GM15510 (cell line): Measurements from ENCODE around the gene HPDL.

Experiments
- POLR2A ChIP-seq: IDR thresholded peaks from 3 replicates; pipeline ENCODE4 v1.6.1; 2011; ENCODE audit warnings: borderline replicate concordance; ENCODE audit not compliant: insufficient read length; ENCODE audit errors: extremely low read depth

Gene HPDL

DNA sequence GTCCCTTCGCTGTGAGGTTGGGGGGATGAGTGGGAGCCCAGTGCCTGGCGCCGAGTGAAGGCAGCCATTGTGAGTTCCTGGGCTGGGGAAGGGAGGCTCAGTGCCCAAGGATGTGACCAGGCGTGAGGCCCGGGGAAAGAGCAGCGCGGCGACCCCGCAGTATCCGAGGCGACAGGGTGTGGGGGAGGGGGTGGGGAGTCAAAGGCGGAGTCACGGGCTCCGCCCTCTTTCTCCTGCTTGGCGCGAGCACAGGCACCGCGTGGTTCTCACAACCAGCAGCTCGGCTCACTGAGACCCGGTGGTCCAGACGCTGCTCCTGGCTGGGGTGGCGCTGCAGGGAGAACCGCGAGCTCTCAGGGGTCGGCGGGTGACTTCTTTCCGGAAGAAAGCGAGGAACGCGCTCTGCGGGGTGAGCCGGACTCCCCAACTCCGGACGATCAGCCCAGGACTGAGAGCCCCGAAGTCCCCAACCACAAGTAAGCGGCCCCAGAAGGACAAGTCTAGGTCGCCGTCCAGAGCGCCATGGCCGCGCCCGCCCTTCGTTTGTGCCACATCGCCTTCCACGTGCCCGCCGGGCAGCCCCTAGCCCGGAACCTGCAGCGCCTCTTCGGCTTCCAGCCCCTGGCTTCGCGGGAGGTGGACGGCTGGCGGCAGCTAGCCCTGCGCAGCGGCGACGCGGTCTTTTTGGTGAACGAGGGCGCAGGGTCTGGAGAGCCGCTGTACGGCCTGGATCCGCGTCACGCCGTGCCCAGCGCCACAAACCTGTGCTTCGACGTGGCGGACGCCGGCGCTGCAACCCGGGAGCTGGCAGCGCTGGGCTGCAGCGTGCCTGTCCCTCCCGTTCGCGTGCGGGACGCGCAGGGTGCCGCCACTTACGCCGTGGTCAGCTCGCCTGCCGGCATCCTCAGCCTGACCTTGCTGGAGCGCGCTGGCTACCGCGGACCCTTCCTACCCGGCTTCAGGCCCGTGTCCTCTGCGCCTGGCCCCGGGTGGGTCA is at the start of gene HPDL:
TSS of gene HPDL (plus strand) at position 269 of the 997 bp plus-strand sequence. CDS start at position 523, 254 bp downstream.
- peak; percentile 80 for TF ChIP-seq POLR2A

DNA sequence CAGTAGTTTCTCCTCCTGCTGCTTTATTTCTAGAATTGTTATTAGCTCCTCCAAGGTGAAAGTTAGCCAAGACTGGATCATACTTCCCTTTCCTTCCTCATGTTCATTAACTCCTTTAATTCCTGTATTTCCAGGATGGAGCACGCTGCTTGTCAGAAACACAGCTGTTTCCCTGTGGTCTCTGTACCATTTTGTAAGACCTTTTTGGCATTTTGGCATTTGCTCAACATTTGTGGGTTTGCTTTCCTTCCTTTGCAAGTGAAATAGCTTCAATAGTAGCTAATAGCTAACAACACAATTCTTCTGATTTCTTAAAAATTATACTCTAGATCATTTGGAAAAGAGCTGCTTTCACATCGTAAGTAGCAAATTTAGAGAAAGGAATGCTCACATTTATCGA is 44.3 kb upstream of the HPDL start:
- no peak for TF ChIP-seq POLR2A

DNA sequence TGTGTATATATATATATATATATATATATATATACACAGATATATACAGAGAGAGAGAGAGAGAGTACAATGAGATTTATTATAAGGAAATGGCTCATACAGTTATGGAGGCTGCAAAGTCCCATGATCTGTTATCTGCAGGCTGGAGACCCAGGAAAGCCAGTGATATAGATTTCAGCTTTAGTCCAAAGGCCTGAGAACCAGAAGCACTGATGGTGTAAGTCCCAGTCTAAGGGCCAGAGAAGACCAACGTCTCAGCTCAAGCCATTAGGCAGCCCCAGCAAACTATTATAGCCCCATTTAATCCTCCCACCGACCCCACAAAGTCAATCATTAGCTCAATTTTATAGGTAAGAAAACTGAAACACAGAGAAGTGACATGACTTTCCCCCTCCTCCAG is 35.0 kb upstream of the HPDL start:
- no peak for TF ChIP-seq POLR2A

DNA sequence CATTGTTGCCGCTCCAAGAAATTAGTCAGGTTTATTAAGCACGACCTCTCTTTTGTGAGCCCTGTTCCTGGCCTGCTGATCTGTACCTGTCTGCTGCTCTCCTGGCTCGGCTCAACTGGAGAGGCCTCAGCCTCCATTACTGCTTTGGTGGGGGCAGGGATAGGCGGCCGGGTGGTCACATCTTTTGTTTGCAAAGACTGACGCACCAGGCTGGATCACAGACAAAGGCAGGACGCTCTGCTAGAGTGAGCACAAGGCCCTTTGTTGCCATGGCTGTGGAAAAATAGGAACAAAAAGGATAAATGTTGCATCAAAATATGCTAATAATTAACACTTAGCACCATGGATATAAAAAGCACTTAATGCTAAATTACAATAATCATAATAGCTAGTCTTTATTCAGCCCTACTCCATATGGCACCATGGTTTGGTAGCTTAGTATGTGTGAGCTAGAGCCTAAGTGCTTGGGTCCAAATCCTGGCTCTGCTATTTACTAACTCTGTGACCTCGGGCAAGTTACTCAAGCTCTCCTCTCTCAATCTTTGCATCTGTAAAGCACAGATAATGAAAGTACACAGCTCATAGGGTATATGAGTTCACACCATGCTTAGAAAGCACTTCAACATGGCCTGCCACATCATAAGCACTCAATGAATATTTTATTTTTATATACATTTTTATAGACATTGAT is 28.9 kb upstream of the HPDL start:
- TF ChIP-seq POLR2A, result no peak

DNA sequence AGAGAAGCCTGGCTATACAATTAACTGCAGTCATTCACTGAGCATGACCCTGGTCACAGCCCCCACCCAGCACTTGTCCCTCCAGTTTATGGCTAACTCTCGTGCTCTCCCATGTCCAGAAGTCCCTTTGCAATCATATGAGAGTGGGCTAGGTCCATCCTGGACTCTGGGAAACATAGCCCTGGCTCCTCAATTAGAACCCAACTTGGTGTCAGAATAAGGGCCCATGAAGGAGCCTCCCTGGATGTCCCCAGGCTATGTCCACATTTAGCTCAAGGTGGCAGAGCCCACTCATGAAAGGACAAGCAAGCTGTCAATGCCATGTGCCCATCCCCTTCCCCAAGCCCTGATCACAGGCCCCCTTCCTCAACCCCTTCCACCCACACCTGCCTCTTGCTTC is 27.4 kb upstream of the HPDL start:
- TF ChIP-seq POLR2A, result no peak

DNA sequence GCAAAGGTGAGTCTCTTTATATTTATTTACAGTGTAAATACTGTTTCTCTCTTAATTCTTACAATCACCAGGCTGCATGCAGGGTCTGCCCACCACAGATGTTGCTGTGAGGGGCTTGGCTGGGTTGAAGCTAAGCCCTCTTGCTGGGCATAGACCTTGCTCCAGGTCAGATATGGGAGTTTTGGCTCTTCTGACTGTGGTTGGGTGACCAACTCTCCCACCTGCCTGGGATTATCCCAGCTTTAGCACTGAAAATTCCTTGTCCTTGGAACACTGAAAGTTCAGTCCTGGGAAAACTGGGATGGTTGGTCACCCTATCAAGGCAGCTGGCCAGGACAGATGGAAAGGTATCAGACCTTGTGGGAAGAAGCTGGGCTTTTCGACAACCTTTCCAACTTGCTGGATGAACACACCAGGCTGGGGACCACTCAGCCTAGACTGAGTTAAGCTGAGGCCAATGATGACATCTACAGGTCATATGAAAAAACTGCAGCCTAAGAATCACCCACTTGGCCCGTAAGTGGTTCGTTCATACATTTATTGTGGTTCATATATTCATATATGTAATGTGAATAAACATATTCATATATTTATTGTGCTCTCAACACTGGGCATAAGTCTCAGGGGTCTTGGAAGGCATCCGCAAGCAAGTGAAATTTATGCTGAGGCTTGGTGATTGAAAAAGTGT is 26.6 kb upstream of the HPDL start:
- TF ChIP-seq POLR2A, result no peak

- TF ChIP-seq POLR2A, result no peak
These were observed 26.1 kb upstream of the HPDL start for GRCh38 chr1:45300669-45300997.

GRCh38 chr1:45302505-45303150 is 24.1 kb upstream of the HPDL start:
- TF ChIP-seq POLR2A, result no peak

DNA sequence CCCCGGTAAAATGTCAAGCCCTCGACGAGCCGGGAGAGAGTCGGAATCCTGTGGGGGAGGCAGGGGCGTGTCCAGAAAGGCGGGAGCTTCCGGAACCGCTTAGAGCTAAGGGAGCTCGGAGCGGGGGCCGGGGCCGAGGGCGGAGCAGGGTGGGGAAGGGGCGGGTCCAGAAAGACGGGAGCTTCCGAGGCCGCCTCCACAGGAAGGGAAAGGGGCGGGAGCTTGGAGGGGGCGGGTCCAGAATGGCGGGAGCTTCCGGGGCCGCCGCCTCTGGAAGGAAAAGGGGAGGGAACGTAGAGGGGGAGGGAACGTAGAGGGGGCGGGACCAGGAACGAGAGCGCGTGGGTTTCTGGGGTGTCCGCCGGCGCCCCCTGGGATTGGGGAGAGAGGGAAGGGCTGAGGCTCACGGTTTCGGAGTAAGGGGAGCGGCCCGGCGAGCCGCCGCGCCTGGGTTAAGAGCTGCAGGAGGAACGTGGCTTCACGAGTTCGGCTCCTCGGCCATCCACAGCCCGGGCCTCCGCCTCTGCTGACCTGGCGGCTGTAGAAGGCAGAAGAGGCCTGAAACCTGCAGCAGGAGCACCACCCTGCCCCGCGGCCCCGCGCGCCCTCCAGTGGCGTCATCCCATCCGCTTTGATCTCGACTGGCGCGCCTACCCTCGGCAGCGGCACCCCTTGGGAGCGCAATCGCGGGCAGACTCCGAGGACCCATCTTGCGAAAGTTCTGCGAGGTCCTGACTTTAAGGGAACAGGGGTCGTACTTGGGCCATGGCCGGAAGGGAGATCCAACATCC is 23.0 kb upstream of the HPDL start:
- peak; percentile 79 for TF ChIP-seq POLR2A

- TF ChIP-seq POLR2A, result no peak
These were observed 22.2 kb upstream of the HPDL start for GRCh38 chr1:45304311-45305081.

- TF ChIP-seq POLR2A, result no peak
These were observed 21.5 kb upstream of the HPDL start for GRCh38 chr1:45305231-45305630.

- no peak for TF ChIP-seq POLR2A
These were observed 20.4 kb upstream of the HPDL start for GRCh38 chr1:45306319-45306718.

GRCh38 chr1:45306905-45307304 is 19.8 kb upstream of the HPDL start:
- TF ChIP-seq POLR2A, result no peak
